HG02973 (cell line): ENCODE results near the gene MPL.

ENCODE experiments used
- ATAC-seq: cut with Tn5 transposase; IDR thresholded peaks from one replicate; pipeline ENCODE4 v1.9.1; 2021; ENCODE audit warnings: moderate library complexity; ENCODE audit not compliant: unreplicated experiment

Gene MPL

DNA sequence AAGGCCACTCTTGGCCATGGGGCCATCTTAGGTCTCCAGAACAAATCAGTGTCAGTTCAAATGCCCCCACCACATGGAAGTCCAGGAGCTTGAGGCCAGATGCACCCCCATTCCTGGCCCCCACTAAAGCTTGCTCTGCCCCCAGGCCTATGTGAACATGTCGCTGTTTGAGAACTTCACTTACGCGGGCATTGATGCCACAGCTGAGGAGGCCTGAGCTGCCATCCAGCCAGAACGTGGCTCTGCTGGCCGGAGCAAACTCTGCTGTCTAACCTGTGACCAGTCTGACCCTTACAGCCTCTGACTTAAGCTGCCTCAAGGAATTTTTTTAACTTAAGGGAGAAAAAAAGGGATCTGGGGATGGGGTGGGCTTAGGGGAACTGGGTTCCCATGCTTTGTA, 15.1 kb upstream of the MPL start:
- no peak for ATAC-seq

DNA sequence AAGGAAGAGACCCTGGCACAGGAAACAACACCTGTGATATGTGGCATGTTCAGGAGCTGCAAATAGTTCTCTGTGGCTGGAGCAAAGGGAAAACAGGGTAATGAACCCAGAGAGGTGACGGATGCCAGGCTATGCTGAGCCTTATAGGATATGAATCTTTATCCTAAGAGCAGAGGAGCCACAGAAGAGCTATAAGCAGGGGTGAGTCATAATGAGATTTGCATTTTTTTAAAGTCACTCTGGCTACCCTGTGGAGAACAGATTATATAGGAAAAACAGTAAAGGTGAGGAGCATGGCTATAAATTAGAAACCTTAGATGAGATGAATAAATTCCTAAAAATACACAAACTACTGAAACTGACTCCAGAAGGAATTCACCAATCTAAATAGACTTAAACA, 12.8 kb upstream of the MPL start:
- no peak for ATAC-seq

DNA sequence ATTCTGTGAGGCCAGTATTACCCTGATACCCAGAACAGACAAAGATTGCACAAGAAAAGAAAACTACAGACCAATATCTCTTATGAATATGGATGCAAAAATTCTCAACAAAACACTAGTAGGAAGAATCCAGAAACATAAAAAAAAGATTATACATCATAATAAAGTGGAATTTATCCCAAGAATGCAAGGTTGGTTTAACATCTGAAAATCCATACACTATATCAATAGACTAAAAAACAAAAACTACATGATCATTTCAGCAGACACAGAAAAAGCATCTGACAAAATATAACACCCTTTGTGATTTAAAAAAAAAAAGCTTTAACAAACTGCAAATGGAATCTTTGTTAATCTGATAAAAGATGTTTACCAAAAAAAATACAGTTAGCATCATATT, 12.2 kb upstream of the MPL start:
- no peak for ATAC-seq

DNA sequence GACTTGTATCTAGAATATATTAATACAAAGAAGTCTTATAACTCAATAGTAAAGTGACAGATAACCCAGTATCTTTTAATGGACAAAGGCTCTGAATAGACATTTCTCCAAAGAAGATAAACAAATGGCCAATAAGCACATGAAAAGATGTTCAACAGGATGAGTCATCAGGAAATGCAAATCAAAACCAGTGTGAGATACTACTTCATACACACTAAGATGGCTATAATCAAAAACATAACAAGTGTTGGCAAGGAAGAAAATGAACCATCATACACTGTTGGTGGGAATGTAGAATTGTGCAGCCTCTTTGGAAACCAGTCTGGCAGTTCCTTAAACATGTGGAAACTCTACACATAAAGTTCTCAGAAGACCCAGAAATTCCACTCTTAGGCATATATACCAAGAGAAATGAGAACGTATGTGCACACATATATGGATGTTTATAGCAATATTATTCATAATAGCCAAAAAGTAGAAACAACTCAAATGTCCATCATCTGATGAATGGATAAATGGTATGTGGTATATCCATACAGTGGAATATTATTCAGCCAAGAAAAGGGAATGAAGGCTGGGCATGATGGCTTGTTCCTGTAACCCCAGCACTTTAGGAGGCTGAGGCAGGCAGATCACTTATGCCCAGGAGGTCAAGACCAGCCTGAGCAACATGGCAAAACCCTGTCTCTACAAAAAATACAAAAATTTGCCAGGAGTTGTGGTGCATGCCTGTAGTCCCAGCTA, 9.9 kb upstream of the MPL start:
- no peak for ATAC-seq

DNA sequence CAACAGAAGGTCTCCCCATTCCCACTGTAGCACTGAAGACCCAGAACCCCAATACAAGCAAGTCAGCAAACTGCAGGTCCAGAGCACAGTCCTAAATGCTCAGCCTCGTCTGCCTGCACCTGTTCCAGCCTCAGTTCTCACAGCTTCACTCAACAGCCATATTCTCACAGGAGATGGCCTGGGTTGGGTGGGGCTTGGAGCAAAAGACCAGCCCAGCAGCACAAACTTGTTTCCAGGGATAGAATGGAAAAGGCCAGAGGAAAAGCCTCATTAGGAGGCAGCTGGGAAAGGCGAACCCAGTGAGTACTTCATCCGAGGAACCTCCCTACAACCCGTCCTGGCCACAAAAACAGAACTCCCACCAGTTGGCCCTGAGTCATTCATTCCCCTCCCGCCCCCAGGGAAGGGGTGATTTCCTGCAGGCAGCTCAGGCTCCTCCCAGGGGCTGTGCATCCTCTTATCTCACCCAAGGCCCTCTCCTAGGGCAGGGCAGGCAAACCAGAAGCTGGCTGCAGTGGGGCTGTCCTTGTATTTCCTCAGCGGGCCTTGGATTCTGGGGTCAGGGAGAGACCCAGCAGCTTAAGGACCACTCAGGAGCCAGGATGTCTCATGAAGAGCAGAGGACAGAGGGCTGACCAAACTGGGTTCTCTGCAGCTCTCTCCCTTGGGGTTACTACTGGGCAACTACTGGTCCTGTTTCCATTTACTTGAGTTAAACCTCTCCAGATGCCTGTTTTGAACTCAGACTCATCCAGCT, 7.4 kb upstream of the MPL start:
- ATAC-seq: no peak

DNA sequence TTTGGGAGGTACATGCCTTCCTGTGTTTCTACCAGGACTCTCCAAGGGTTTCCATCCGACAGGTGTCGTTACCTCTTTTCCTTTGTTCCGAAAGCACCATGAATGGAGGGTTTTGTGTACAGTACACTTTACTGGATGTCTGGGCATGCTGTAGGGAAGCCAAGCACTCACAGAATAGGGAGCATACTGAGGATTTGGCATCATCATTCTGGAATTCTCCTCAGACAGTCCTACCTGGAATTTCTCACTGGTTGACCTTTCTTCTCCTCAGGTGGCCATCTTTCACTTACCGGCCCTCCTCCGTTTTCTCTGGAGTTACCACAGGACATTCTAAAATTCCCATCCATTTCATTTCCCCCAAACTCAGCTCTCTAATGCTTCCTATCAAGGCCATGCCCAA, 5.9 kb upstream of the MPL start:
- no peak for ATAC-seq

DNA sequence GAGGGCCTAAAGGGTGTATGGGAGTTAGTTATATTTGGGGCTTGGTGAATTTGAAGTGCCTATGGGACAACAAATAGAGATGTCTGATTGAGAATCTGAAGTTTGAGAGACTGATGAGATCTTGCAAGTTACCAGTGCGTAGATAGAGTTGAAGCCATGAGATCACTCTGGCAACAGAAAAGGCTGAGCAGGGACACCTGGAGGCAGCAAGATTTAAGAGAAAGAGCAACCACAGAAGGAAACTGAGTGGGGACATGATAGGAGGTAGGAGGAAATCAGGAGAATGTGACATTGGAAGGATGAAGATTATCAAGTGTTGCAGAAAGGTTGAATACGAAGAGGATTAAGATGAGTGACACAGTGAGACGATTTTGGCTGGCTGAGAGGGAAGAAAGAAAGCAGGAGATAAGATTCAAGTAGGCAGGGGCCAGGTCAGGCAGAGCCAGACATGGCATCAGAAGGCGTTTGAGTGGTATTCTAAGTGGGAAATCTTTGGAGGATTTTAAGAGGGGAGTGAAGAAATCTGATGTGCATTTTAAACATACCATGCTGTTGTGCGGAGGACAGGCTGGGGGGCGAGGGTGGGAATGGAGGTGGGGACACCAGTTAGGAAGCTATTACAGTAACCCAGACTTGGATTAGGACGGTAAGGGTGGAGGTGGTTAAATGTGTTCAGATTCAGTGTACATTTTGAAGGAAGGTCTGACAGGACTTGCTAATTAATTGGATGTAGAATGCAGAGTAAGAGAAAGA, 3.0 kb upstream of the MPL start:
- ATAC-seq: no peak

DNA sequence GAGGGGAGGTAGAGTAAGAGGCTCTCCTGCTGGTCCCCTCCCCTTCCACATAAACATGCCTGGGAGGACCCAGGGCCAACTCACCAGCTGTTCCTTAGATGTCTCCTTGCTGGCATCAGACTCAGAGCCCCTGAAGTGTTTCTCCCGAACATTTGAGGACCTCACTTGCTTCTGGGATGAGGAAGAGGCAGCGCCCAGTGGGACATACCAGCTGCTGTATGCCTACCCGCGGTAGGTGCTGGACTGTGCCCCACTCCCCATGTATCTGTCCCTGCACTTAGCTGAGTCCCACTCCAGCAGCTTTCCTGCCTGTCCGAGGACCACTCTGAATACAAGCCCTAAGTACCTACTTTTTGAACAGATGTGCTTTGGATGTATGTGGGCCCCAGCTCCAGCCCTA, 383 bp downstream of the MPL start:
- ATAC-seq: no peak

DNA sequence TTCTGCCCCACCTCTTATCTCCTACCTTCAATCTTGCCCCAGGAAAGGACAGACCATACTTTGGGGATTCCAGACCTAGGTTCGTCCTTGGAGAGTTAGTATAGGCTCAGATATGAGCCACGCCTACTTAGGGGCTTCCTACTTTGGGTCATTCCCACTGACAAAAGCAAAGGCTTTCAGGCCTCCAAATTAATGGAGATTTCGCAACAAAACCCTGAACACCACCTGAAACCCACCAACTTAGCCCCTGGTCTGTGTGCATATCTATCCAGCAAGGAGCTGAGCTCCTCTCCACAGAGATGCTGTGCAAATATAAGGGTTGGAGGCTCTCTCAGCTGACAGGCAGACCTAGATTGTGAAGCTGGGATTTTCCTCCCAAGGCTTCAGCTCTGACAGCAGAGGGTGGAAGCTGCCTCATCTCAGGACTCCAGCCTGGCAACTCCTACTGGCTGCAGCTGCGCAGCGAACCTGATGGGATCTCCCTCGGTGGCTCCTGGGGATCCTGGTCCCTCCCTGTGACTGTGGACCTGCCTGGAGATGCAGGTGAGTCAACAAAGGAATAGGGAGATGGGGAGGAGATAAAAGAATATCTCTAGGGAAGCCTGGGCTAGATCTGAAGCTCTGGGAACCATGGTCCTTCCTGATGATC, 2.1 kb downstream of the MPL start:
- no peak for ATAC-seq

DNA sequence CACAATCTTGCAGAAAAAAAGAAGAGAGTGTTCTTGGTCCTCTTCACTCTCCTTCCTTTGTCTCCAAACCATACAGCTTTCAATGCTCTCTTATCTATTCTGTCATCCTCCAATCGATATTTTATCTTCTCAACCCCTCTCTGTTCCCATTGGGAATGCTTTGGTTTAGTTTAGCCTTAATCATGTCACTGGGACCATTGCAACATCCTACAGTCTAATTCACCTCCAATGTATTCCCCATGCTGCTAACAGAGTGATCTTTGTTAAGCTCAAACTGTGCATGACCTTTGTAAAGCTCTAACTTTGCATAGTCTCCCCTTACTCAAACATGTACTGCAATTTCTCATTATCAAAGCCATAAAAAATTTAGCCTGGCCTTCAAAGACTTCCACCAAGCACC, 2.9 kb downstream of the MPL start:
- no peak for ATAC-seq

DNA sequence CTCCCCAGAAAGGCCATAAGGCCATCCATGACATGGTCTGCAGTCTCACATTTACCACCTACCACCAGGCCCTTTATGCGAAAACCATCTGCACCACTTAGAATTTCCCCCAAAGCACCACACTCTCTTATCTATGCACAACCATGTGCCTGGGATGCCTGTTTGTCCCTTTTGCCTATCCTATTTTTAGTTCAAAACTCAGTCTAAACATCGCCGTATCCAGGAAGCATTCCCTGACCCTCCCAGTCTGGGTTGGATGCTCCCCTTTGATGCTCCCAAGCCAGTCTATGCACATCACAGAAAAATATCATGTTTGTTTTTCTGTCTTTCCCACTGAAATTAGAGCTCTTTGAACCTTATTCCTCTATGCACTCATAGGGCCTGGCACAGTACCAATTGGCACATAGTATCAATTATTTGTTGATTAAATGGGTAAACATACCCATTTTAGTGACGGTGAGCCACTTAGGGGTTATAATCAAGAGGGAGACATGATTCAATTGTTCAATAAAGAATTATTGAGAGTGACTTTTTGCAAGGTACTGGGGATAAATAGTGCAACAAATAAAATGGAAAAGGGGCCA, 6.7 kb downstream of the MPL start:
- no peak for ATAC-seq

DNA sequence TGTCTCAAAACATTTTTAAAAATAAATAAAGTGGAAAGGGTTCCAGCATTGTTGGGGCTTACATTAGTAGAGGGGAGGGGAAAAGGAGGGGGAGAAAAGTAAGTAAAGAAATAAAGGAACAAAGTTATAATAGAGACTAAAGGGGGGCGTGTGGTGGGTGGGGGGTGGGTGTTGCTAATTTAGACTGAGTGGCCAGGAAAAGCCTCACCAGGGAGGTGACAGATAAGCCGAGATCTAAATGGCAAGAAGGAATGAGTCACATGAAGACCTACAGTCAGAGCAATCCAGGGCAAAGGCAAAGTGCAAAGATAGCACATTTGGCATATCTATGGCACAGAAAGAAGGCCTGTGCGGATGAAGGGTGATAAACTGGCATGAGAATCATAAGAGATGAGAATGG, 7.5 kb downstream of the MPL start:
- no peak for ATAC-seq

DNA sequence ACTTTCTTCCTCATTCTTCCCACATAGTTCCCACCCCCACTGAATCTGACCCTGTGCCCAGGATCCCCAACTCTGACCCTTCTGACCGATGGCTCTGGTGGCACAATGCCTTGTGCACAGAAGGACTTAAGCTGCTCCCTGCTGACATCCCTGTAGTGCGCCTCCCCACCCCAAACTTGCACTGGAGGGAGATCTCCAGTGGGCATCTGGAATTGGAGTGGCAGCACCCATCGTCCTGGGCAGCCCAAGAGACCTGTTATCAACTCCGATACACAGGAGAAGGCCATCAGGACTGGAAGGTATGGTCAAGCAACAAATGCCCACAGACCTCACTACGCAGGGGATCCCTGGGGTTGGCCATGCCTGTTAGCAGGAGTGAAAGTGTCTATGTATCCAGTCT, 9.0 kb downstream of the MPL start:
- ATAC-seq: no peak

DNA sequence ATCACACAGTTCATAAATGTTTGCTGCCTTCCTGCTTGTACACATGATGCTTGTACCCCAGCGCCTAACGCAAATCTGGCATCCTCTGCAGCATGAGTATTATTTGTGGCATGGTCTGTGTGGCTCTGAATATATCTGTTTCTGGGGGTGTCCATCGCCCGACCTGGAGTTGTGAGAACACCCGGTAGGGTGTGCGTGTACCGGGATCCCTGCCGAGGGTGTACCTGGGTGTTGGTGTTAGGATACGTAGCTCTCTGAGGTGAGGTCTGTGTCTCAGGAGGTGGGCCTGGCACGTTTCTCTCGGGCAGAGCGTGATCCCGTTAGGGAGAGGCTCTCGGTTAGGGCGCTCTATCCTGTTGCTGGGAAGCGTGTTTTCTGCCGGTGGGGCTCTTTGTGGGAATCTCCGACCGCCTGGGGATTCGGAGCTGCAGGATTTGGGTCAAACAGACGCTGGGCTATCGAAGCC, 10.8 kb downstream of the MPL start:
- ATAC-seq: no peak

DNA sequence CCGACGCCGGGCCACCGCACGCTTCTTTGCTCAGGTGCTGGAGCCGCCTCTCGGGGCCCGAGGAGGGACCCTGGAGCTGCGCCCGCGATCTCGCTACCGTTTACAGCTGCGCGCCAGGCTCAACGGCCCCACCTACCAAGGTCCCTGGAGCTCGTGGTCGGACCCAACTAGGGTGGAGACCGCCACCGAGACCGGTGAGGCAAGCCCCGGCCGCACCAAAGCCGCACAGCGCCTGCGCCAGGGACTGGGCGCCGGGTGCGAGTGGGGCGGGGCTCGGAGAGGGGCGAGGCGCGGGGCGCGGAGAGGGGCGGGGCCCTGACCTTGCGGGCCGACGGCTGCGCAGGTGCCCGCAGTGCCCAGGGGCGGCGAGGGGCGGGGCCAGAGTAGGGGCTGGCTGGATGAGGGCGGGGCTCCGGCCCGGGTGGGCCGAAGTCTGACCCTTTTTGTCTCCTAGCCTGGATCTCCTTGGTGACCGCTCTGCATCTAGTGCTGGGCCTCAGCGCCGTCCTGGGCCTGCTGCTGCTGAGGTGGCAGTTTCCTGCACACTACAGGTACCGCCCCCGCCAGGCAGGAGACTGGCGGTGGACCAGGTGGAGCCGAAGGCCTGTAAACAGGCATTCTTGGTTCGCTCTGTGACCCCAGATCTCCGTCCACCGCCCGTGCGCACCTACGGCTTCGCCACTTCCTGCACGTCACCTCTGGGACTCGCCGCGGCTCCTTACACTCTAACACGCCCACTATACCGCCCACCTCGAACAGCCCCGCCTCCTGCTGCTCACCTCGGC, 11.4 kb downstream of the MPL start:
- ATAC-seq: no peak

DNA sequence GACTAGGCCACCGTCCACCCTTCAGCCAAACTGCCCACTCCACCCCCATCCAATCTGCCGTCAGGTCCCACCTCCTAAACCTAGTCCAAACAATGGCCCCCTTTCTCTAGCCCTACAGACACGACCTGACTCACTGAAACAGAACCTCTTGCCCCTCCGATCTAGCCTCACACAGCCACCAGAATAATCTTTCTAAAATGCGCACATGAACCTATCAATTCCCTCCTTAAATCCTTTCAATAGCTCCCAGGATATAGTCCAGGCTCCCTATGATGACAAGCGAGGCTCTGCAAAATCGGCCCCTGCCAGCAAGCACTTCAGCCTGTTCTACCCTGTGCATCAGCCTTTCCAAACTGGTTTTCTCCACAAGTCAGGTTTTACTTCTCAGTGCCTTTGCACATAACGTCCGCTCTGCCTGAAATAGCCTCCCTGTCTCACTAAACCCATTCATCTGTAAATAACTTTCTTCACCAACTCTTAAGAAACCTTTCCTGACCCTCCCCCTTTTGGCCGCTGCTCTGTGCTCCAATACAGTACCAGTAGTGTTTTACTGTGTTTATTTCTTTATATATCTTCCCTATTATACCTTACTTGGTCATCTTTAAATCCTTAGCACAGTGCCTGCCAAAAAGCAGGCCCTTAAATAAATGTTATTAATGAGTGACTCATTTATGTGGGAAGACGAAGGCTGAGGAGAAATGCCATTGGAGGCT, 12.1 kb downstream of the MPL start:
- no peak for ATAC-seq

DNA sequence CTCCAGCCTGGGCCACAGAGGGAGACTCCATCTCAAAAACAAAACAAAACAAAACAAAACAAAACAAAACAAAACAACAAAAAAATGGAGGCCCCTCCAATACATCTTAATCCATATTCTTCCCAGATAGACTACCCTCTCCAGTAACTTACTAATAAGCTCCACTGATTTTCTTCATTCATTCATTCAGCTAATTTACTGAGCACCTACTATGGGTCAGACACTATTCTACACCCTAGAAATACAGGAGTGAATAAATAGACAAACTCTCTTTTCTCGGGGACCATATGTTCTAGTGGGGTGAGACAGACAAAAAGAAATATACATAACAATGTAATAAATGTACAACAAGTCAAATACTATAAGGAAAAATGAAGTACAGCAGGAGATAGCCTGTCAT, 13.4 kb downstream of the MPL start:
- no peak for ATAC-seq

DNA sequence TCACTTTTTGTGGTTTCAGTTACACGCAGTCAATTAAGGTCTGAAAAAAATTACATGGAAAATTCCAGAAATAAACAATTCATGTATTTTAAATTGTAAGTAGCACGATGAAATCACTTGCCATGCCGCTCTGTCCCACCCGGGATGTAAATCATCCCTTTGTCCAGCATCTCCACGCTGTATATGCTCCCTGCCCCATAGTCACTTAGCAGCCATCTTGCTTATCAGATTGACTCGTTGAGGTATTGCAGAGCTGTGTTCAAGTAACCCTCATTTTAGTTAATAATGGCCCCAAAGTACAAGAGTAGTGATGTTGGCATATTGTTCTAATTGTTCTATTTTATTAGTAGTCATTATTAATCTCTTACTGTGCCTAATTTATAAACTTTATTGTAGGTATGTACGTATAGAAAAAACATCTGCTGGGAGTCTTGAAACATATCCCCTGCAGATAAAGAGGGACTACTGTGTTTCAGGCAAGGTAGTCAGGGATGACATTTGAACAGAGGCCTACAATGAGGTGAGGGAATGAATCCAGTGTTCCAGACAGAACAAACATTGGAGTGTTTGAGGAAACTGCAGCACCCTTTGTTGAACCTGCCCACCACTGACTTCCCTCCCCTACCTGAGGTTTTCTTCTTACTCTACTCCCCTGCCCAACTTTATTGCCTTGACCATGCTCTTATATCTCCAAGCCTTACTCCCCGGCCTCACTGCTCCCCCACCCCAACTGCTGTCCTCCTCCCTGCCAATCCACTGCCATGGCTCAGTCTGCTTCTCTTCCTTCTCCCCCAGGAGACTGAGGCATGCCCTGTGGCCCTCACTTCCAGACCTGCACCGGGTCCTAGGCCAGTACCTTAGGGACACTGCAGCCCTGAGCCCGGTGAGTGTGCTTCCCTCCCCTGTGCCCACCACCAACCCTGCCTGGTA, 14.1 kb downstream of the MPL start:
- no peak for ATAC-seq

DNA sequence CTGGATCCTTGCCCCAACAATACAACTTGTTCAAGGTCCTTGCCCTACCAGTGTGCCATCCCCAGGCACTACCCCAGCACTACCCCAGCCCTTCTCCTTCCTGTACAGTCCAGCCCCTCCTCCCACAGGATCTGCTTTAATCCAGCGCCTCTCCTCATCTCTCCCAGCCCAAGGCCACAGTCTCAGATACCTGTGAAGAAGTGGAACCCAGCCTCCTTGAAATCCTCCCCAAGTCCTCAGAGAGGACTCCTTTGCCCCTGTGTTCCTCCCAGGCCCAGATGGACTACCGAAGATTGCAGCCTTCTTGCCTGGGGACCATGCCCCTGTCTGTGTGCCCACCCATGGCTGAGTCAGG, 14.7 kb downstream of the MPL start:
- no peak for ATAC-seq
